Natural killer cell (primary cell): ENCODE results near the gene MTFP1. TPM values are rescaled to one million over a fixed set of nuclear protein-coding genes. Genes with fewer than 3 reads are reported as not detected.

Experiments
- ATAC-seq, 3 donors: fragments of 150-1000 bp in 2 of 3; fragments of 200-7000 bp in 1 of 3; cut with Tn5 transposase; 1 replicate in 1 of 3; 2 replicates in 2 of 3; pipeline ENCODE4 v1.10.0; 2021; ENCODE audit warnings: mild to moderate bottlenecking in 2 of 3, moderate library complexity in 2 of 3
- DNase-seq, 2 donors: peaks; one replicate each; pipeline versions ENCODE4 v3.0.0 to v3.0.0-alpha.2; 2013 to 2021; ENCODE audit warnings: mixed read lengths in 1 of 2
- H3K27ac ChIP-seq: one replicate; pipeline ENCODE4 v1.5.1; 2013; ENCODE audit warnings: mild to moderate bottlenecking, low read length
- H3K27me3 ChIP-seq: one replicate; pipeline ENCODE4 v1.6.1; 2013; ENCODE audit warnings: low read length; ENCODE audit not compliant: control insufficient read depth, insufficient read depth
- H3K36me3 ChIP-seq: one replicate; pipeline ENCODE4 v1.6.1; 2013; ENCODE audit warnings: low read length; ENCODE audit not compliant: control insufficient read depth, insufficient read depth
- H3K4me1 ChIP-seq: one replicate; pipeline ENCODE4 v1.6.1; 2013; ENCODE audit warnings: low read length; ENCODE audit not compliant: control insufficient read depth, insufficient read depth
- H3K4me3 ChIP-seq: one replicate; pipeline ENCODE4 v1.5.1; 2013; ENCODE audit warnings: low read length
- H3K9me3 ChIP-seq: one replicate; pipeline ENCODE4 v1.6.1; 2013; ENCODE audit warnings: low read length; ENCODE audit not compliant: control insufficient read depth, insufficient read depth
- H3K27ac Mint-ChIP-seq, 2 donors: one replicate each; pipeline ENCODE4 v1.8.0; 2022; ENCODE audit warnings: mild to moderate bottlenecking in 2 of 2, mixed read lengths in 2 of 2, moderate library complexity in 1 of 2
- H3K27me3 Mint-ChIP-seq, 2 donors: one replicate each; pipeline ENCODE4 v1.8.0; 2022; ENCODE audit warnings: low read depth in 2 of 2, mixed read lengths in 2 of 2
- H3K36me3 Mint-ChIP-seq: one replicate; pipeline ENCODE4 v1.8.0; 2022; ENCODE audit warnings: mixed read lengths
- H3K4me1 Mint-ChIP-seq, 2 donors: one replicate each; pipeline ENCODE4 v1.8.0; 2022; ENCODE audit warnings: mixed read lengths in 2 of 2
- H3K4me3 Mint-ChIP-seq: one replicate; pipeline ENCODE4 v1.8.0; 2022; ENCODE audit warnings: mild to moderate bottlenecking, moderate library complexity, mixed read lengths
- H3K9me3 Mint-ChIP-seq, 2 donors: one replicate each; pipeline ENCODE4 v1.8.0; 2022; ENCODE audit warnings: mixed read lengths in 2 of 2
- CTCF ChIP-seq: fragments of 200-600 bp; IDR thresholded peaks from one replicate; pipeline ENCODE4 v1.8.0; 2022; ENCODE audit warnings: antibody characterized with exemption
- WGBS: methylation state at CpG from one replicate; pipeline ENCODE4 v1.1.7; 2013; ENCODE audit warnings: missing lambda C conversion rate; ENCODE audit not compliant: insufficient coverage; 5-methylcytosine and 5-hydroxymethylcytosine counted together
- intact Hi-C: fragments of 100-400 bp; cut with micrococcal nuclease; formaldehyde crosslinking; loops from one replicate; pipeline ENCODE4 v1.14.2; 2022
- total RNA-seq, 4 donors: library from RNA; stranded (reverse); fragments of 120-200 nt in 1 of 4; gene quantifications; one replicate each; pipeline versions ENCODE4 v1.2.3 to v1.2.4, GENCODE V29; 2013 to 2022

MTFP1 gene
- total RNA-seq, 3 donors from 2014 or later (not counting 1 experiment from before 2014, with no cell fraction given): 15.7 to 17.5 (median 17.2) TPM

- TF ChIP-seq CTCF: no peak
- ATAC-seq (no peak), DNase-seq (no peak)
- H3K36me3 Mint-ChIP-seq: no peaks in the 10 kb centered on the region
- WGBS: 82% methylated on average over 7 of the region's 7 CpGs
- H3K9me3 Mint-ChIP-seq: no peaks in the 10 kb centered on the region
- Histone ChIP-seq H3K27me3 (peaks cover 24% of the 10 kb centered on the region), H3K4me3 (no peak overlapping the region), H3K36me3 (no peaks in the 10 kb centered on the region), H3K9me3 (no peaks in the 10 kb centered on the region), H3K27ac (no peak overlapping the region), H3K4me1 (peaks cover 20% of the 10 kb centered on the region)
- intact Hi-C loops: no loop called here
- H3K27ac Mint-ChIP-seq: no peak overlapping the region
- peaks cover 3 to 15% of the 10 kb centered on the region in 2 donors for H3K4me1 Mint-ChIP-seq
- H3K27me3 Mint-ChIP-seq: peaks cover 31 to 35% of the 10 kb centered on the region in 2 donors
- H3K4me3 Mint-ChIP-seq: no peak overlapping the region
Observed at GRCh38 chr22:30393322-30393680, 32.3 kb upstream of the MTFP1 start.

DNA sequence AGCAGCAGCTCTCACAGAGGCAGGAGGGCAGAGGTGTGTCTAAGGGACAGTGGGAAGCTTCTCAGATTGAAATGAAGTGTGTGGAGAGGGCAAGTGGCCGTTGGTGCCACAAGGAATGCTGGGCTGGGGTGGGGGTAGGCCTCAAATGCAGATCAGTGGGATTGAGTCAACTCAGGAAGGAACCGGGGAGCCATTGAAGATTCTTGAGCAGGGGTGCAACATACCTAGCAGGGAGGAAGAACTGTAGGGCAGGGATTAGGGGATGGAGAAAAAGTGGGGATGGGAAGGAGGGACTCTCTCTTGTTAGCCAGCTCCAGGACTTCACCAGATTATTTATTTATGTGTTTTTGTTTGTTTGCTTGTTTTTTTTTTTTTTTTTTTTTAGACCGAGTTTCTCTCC, 31.7 kb upstream of the MTFP1 start:
- Histone ChIP-seq H3K36me3 (no peaks in the 10 kb centered on the region), H3K4me3 (no peak overlapping the region), H3K27me3 (peaks cover 28% of the 10 kb centered on the region), H3K4me1 (peaks cover 26% of the 10 kb centered on the region), H3K27ac (no peak overlapping the region), H3K9me3 (no peaks in the 10 kb centered on the region)
- H3K27ac Mint-ChIP-seq: no peak overlapping the region
- H3K36me3 Mint-ChIP-seq: no peaks in the 10 kb centered on the region
- intact Hi-C loops: no loop called here
- H3K27me3 Mint-ChIP-seq: peaks cover 37 to 41% of the 10 kb centered on the region in 2 donors
- DNase-seq: no peak
- no peaks in the 10 kb centered on the region for H3K9me3 Mint-ChIP-seq
- ATAC-seq: no peak
- H3K4me3 Mint-ChIP-seq: no peak overlapping the region
- WGBS: 84% methylated on average over 2 of the region's 3 CpGs
- TF ChIP-seq CTCF: no peak
- H3K4me1 Mint-ChIP-seq: peaks cover 9 to 21% of the 10 kb centered on the region in 2 donors

DNA sequence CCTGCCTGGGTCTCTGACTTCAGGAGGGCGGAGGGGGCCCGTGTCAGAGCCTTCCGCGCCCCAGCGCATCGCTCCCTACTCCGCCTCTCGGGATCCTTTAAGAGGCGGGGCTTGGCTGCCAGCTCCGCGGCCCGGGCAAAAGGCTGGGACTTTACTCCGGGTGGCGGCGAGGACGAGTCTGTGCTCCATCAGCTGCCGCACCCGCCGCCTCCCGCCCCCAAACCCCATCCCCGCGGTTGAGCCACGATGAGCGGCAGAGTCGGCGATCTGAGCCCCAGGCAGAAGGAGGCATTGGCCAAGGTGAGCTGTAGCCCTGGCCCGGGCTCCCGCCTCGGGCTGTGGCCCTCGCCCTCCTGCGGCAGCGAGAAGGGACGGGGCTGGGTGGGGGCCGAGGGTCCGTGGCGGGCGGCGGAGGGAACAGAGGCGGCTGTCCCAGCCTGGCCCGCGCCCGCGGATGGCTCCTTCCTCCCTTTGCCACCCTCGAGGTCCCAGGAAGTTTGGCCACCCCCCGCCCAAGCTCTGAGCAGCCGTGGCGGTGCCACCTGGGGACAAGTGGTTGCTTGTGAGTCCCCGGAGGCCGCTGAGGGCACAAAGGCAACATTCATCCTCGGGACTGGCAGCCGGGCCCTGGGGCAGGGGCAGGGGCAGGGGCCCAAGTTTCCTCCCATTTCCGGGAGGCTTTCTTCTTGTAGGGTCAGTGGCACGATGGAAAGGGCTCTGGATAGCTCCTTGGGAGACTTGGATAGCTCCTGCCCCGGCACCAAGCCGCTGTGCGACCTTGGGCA, 28.5 kb upstream of the MTFP1 start, which contains the start of gene SEC14L2:
Gene SEC14L2, plus strand, starts transcription at position 148 of the 785 bp plus-strand sequence. Its CDS starts 99 bp downstream, at position 247.
- H3K27me3 ChIP-seq: peaks cover 28% of the 10 kb centered on the region
- no peak within 1 kb of the TSS for H3K27ac ChIP-seq
- WGBS: 2% methylated on average over 56 of the region's 56 CpGs
- no peaks in the 10 kb centered on the region for H3K9me3 ChIP-seq
- no peaks in the 10 kb centered on the region for H3K36me3 Mint-ChIP-seq
- peak within 1 kb of the TSS in 1 of 2 donors; percentile 31 for H3K27ac Mint-ChIP-seq
- intact Hi-C loops: no loop called here
- H3K36me3 ChIP-seq: no peaks in the 10 kb centered on the region
- DNase-seq (peak in 1 of 2 donors; percentile 76), ATAC-seq (peak; percentile 44 to 64 (median 58))
- peaks cover 28% of the 10 kb centered on the region for H3K4me1 ChIP-seq
- H3K27me3 Mint-ChIP-seq: peaks cover 41 to 46% of the 10 kb centered on the region in 2 donors
- H3K4me3 Mint-ChIP-seq: peak within 1 kb of the TSS; percentile 28
- no peaks in the 10 kb centered on the region for H3K9me3 Mint-ChIP-seq
- TF ChIP-seq CTCF: no peak
- H3K4me3 ChIP-seq: peak within 1 kb of the TSS; percentile 20
- H3K4me1 Mint-ChIP-seq: peaks cover 13 to 24% of the 10 kb centered on the region in 2 donors
